GM12873 (cell line): ENCODE measurements around the gene NEGR1.

Source experiments
- TF ChIP-seq, protein P1 (sequence below): IDR thresholded peaks from 2 replicates; pipeline ENCODE4 v1.5.1; 2012; ENCODE audit warnings: low read depth, mild to moderate bottlenecking, moderate library complexity, low read length, control low read depth; ENCODE audit not compliant: insufficient read depth; ENCODE audit errors: missing control alignments

Gene NEGR1

DNA sequence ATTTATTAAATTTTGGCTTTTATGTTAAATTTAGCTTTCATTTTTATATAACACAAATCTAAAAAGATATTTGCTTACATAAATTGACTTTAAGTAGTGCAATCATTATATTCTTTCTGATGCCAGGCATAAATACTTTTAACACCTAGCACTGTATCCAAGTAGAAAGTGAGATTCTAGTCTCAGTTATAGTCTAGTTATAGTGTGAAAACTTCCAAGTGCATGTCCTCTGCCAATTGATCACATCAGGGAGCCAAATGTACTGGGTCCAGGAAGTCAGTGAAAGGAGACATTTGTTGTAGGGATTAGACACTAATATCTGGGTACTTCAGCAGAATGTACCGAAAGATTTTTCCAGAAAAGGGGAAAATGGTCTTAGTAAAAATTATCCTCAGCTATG, 910.8 kb downstream of the NEGR1 start:
- TF ChIP-seq, protein P1, sequence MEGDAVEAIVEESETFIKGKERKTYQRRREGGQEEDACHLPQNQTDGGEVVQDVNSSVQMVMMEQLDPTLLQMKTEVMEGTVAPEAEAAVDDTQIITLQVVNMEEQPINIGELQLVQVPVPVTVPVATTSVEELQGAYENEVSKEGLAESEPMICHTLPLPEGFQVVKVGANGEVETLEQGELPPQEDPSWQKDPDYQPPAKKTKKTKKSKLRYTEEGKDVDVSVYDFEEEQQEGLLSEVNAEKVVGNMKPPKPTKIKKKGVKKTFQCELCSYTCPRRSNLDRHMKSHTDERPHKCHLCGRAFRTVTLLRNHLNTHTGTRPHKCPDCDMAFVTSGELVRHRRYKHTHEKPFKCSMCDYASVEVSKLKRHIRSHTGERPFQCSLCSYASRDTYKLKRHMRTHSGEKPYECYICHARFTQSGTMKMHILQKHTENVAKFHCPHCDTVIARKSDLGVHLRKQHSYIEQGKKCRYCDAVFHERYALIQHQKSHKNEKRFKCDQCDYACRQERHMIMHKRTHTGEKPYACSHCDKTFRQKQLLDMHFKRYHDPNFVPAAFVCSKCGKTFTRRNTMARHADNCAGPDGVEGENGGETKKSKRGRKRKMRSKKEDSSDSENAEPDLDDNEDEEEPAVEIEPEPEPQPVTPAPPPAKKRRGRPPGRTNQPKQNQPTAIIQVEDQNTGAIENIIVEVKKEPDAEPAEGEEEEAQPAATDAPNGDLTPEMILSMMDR: no peak

DNA sequence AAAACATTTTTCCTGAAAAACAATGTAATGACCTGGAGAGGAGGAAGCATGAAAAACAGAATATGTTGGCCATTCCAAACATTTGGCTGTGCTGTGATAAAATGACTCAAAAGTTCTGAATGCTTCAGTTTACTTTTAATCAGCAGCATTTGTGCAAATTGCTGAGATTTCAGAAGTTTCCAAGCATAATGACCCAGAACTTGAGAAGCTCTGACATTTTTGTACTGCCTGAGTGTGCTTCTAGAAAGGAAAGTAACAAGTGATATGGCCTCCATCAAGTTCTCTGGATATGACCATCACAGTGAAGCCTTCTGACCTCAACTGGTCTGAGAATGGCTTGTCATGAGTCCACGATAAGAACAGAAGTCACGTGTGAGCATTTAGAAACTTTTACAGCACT, 918.1 kb downstream of the NEGR1 start:
- TF ChIP-seq, protein P1: no peak

DNA sequence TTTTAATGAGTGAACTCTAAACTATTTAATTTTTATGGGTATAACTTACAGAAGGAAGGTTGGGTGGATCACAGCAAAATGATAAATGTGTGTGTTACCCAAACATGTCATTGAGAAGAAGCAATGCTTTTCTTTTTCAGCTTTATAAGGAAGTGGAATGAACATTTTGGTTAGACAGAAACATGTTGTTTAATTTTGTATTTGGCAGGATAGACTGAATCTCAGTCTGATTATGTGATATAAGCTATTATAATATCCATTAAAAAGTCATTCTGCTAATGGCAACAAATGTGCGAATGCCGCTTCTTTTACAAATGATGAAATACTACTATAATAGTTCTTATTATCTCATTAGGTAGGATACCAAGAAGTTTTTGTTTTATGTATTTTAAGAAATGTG, 919.6 kb downstream of the NEGR1 start:
- TF ChIP-seq, protein P1: no peak

DNA sequence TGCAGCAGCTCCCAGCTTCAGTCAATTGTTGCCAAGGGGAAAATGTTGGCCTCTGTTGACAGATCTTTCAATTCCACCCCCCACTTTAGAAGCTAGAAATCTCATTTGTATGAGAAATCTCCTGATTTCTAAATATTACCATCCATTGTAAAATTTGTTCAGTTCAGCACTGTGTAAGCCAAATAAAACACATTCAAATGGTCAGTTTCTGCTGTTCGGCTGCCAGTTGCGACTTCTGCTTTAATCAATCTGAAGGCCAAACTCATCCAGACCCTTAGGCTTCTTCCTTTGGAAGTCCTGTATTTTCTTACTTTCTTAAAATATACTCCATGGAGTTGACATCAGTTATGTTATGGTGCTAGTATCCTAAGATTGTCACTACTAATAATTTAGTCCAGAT, 920.3 kb downstream of the NEGR1 start:
- TF ChIP-seq, protein P1: no peak

DNA sequence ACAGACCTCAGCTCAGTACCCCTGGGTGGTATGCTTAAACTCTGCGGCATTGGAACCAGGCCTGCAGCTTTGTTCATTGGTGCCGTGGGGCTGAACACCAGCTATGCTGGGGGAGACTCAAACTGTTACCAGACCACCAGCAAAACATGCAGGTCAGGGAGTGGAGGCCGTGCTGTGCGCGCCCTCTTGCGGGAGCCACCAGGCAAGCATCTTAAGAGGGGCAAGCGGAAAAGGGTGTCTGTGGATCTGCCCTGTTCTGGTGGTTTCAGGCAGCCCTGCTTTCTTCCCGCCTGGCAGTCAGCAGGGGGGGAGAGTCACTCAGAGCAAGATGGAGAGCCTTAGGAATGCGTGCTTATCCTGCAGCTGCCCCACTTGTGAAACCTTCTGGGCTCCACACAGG, 924.6 kb downstream of the NEGR1 start:
- TF ChIP-seq, protein P1: no peak

DNA sequence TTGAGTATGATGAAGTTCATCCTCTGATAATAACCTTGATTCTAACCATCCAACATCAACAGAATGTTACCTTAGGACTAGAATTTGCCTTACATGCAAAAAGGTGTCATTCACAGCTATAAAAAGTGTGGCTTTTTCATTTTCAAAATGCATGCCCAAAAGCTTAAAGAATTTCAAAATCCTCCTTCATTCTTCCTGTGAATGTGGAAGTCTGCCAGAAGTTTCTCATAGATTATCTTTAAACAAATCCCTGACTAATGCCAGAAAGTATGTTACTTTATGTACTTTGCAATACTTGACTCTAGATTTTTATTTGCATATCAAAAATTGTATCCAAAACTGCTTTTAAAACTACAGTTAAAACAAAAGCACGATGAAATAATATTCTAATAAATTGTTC, 930.9 kb downstream of the NEGR1 start:
- TF ChIP-seq, protein P1: no peak

DNA sequence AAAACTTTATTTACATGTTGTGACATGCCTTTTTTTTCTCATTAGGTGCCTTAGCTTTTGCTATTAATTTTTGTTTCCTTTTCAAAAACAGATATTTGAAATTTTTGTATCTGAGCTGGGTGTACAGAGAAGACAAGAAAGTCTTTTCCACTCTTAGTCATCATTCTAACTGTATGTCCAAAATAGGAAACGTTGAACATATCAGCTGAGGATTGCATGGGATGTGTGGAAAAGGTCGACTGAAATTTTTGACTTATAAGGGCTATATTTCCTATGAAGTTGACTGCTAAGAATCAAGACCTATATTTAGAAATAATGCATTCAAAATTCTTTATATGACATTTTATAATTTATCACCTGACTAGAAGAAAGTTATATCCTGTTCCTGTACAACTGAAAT, 931.5 kb downstream of the NEGR1 start:
- TF ChIP-seq, protein P1: no peak

DNA sequence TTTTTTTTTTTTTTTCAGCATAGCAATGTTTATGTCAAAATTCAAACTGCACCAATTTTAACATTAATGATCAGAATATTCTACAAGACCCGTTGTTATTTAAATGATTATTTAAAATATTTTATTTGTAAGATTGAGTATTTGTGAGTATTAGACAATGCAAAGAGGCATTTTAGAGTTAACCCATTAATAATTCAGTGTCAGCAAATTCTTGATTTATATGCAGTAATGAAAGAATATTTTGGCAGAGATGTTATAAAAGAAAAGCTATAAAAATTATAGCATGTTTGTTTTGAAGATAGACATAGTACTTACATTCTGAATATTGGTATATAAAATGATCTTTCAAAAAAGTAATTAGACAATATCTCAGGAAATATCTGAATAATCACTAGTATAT, 932.0 kb downstream of the NEGR1 start:
- TF ChIP-seq, protein P1: no peak
